Neuronal stem cell (in vitro differentiated cells): ENCODE data around the gene SNX1.

Source experiments
- DNase-seq: peaks from one replicate; pipeline ENCODE4 v3.0.0-alpha.2; 2013; ENCODE audit warnings: low spot score
- H2AFZ ChIP-seq: one replicate; pipeline ENCODE4 v1.6.1; 2013; ENCODE audit warnings: mild to moderate bottlenecking, low read length, inconsistent platforms
- H2AK5ac ChIP-seq: 2 replicates; pipeline ENCODE4 v1.6.1; 2013; ENCODE audit warnings: low read depth, mild to moderate bottlenecking, inconsistent platforms, low read length, moderate library complexity, mixed read lengths
- H2BK120ac ChIP-seq: 2 replicates; pipeline ENCODE4 v1.6.1; 2013; ENCODE audit warnings: low read depth, mild to moderate bottlenecking, inconsistent platforms, low read length, moderate library complexity, mixed read lengths
- H2BK12ac ChIP-seq: one replicate; pipeline ENCODE4 v1.6.1; 2013; ENCODE audit warnings: low read length, inconsistent platforms
- H2BK15ac ChIP-seq: 2 replicates; pipeline ENCODE4 v1.6.1; 2013; ENCODE audit warnings: mild to moderate bottlenecking, low read length, inconsistent platforms, mixed read lengths
- H2BK5ac ChIP-seq: one replicate; pipeline ENCODE4 v1.6.1; 2013; ENCODE audit warnings: inconsistent platforms, mild to moderate bottlenecking, low read length, moderate library complexity
- H3K14ac ChIP-seq: one replicate; pipeline ENCODE4 v1.6.1; 2013; ENCODE audit warnings: low read length, inconsistent platforms
- H3K18ac ChIP-seq: 2 replicates; pipeline ENCODE4 v1.6.1; 2013; ENCODE audit warnings: low read length, inconsistent platforms
- H3K23ac ChIP-seq: 2 replicates; pipeline ENCODE4 v1.6.1; 2013; ENCODE audit warnings: low read depth, mild to moderate bottlenecking, mixed read lengths, low read length, inconsistent platforms; ENCODE audit not compliant: poor library complexity
- H3K27ac ChIP-seq: replicated peaks from 3 replicates; pipeline ENCODE4 v1.5.1; 2013; ENCODE audit warnings: low read length, inconsistent platforms
- H3K27me3 ChIP-seq, 3 experiments: 2 replicates each; pipeline ENCODE4 v1.6.1; 2013; ENCODE audit warnings: low read length in 3 of 3, mild to moderate bottlenecking in 2 of 3, inconsistent platforms in 1 of 3, low read depth in 1 of 3, mixed read lengths in 1 of 3, moderate library complexity in 1 of 3; ENCODE audit not compliant: control insufficient read depth in 3 of 3, insufficient read depth in 3 of 3
- H3K36me3 ChIP-seq, 2 donors: replicated peaks in 1 of 2; 2 replicates each; pipeline ENCODE4 v1.6.1; 2013; ENCODE audit warnings: low read length in 2 of 2; ENCODE audit not compliant: control insufficient read depth in 2 of 2, insufficient read depth in 2 of 2
- H3K4ac ChIP-seq: 2 replicates; pipeline ENCODE4 v1.6.1; 2013; ENCODE audit warnings: inconsistent platforms, mild to moderate bottlenecking, low read length, moderate library complexity
- H3K4me1 ChIP-seq, 2 donors: 1 replicate in 1 of 2; 2 replicates in 1 of 2; pipeline ENCODE4 v1.6.1; 2013; ENCODE audit warnings: low read length in 2 of 2, low read depth in 1 of 2; ENCODE audit not compliant: control insufficient read depth in 2 of 2, insufficient read depth in 1 of 2
- H3K4me2 ChIP-seq: one replicate; pipeline ENCODE4 v1.6.1; 2013; ENCODE audit warnings: mild to moderate bottlenecking, low read length, inconsistent platforms; ENCODE audit not compliant: insufficient read depth, poor library complexity, severe bottlenecking
- H3K4me3 ChIP-seq, 2 donors: 2 replicates each; pipeline ENCODE4 v1.5.1; 2013; ENCODE audit warnings: low read length in 2 of 2, mild to moderate bottlenecking in 2 of 2, inconsistent platforms in 1 of 2, moderate library complexity in 1 of 2
- H3K79me1 ChIP-seq: one replicate; pipeline ENCODE4 v1.6.1; 2013; ENCODE audit warnings: low read depth, mild to moderate bottlenecking, inconsistent platforms, low read length, moderate library complexity
- H3K9ac ChIP-seq: one replicate; pipeline ENCODE4 v1.6.1; 2013; ENCODE audit warnings: mild to moderate bottlenecking, low read depth, low read length, inconsistent platforms; ENCODE audit not compliant: poor library complexity
- H3K9me3 ChIP-seq, 2 donors: replicated peaks in 1 of 2; 2 replicates each; pipeline versions ENCODE3 to v1.6.1; 2013; ENCODE audit warnings: low read length in 2 of 2, mild to moderate bottlenecking in 2 of 2, inconsistent platforms in 1 of 2, low read depth in 1 of 2, mixed read lengths in 1 of 2, moderate library complexity in 1 of 2; ENCODE audit not compliant: control insufficient read depth in 2 of 2, insufficient read depth in 1 of 2
- H4K8ac ChIP-seq: one replicate; pipeline ENCODE4 v1.6.1; 2013; ENCODE audit warnings: low read depth, mild to moderate bottlenecking, inconsistent platforms, low read length, moderate library complexity
- H4K91ac ChIP-seq: one replicate; pipeline ENCODE4 v1.6.1; 2013; ENCODE audit warnings: low read length, low read depth, mild to moderate bottlenecking, inconsistent platforms; ENCODE audit not compliant: poor library complexity
- WGBS, 2 donors: extraction: QIAGEN DNeasy Blood & Tissue Kit; methylation state at CpG; one replicate each; pipeline ENCODE4 v1.1.7; 2013; ENCODE audit warnings: missing lambda C conversion rate in 2 of 2, mixed read lengths in 1 of 2; ENCODE audit not compliant: insufficient read length in 2 of 2, insufficient replicate concordance in 1 of 2; ENCODE audit errors: extremely low coverage in 2 of 2; 5-methylcytosine and 5-hydroxymethylcytosine counted together

Gene SNX1

GRCh38 chr15:64096668-64097384 lies 1.0 kb downstream of the SNX1 start:
- H3K36me3 ChIP-seq: peaks cover 0 to 16% of the 10 kb centered on the region in 2 donors
- no peak overlapping the region for H2BK15ac ChIP-seq
- no peak for DNase-seq
- no peak overlapping the region for H2AK5ac ChIP-seq
- H3K79me1 ChIP-seq: peaks cover 7% of the 10 kb centered on the region
- no peaks in the 10 kb centered on the region for H3K27me3 ChIP-seq
- peak overlapping the region; percentile 83 to 95 for H3K4me3 ChIP-seq
- peak overlapping the region; percentile 87 for H2AFZ ChIP-seq
- no peaks in the 10 kb centered on the region for H3K9me3 ChIP-seq
- no CpG with 5 or more reads among the region's 16 CpGs for WGBS, 2 donors
- no peak overlapping the region for H2BK12ac ChIP-seq
- H4K8ac ChIP-seq: no peak overlapping the region
- no peak overlapping the region for H3K27ac ChIP-seq
- H4K91ac ChIP-seq: no peak overlapping the region
- no peak overlapping the region for H3K9ac ChIP-seq
- H3K18ac ChIP-seq: no peak overlapping the region
- H2BK120ac ChIP-seq: no peak overlapping the region
- H3K4ac ChIP-seq: no peak overlapping the region
- peak overlapping the region; percentile 67 for H3K4me2 ChIP-seq
- no peak overlapping the region for H2BK5ac ChIP-seq
- no peak overlapping the region for H3K23ac ChIP-seq
- H3K4me1 ChIP-seq: peaks cover 10 to 16% of the 10 kb centered on the region in 2 donors
- H3K14ac ChIP-seq: no peak overlapping the region

GRCh38 chr15:64099379-64099778 lies 3.6 kb downstream of the SNX1 start:
- Histone ChIP-seq H4K8ac (no peak overlapping the region), H3K4me1 (peaks cover 6 to 11% of the 10 kb centered on the region in 2 donors), H2BK12ac (no peak overlapping the region), H2BK5ac (no peak overlapping the region), H3K4me3 (no peak overlapping the region), H3K27me3 (no peaks in the 10 kb centered on the region), H2AFZ (no peak overlapping the region), H4K91ac (no peak overlapping the region), H2AK5ac (no peak overlapping the region), H3K36me3 (peaks cover 0 to 24% of the 10 kb centered on the region in 2 donors), H2BK120ac (no peak overlapping the region), H3K9ac (no peak overlapping the region), H3K23ac (no peak overlapping the region), H3K14ac (no peak overlapping the region), H3K9me3 (peaks cover 0 to 2% of the 10 kb centered on the region in 2 donors), H3K79me1 (peaks cover 7% of the 10 kb centered on the region), H3K27ac (no peak overlapping the region), H3K4ac (no peak overlapping the region), H2BK15ac (no peak overlapping the region), H3K18ac (no peak overlapping the region), H3K4me2 (no peak overlapping the region)
- no peak for DNase-seq
- WGBS, 2 donors: no CpG with 5 or more reads among the region's 2 CpGs

- H3K9ac ChIP-seq: no peak overlapping the region
- H3K27ac ChIP-seq: no peak overlapping the region
- no peaks in the 10 kb centered on the region for H3K27me3 ChIP-seq
- H3K18ac ChIP-seq: no peak overlapping the region
- H2AFZ ChIP-seq: no peak overlapping the region
- H3K4ac ChIP-seq: no peak overlapping the region
- no peak overlapping the region for H2AK5ac ChIP-seq
- no CpG with 5 or more reads among the region's 2 CpGs for WGBS, 2 donors
- H3K4me1 ChIP-seq: peaks cover 2 to 5% of the 10 kb centered on the region in 2 donors
- peaks cover 0 to 2% of the 10 kb centered on the region in 2 donors for H3K9me3 ChIP-seq
- peaks cover 0 to 24% of the 10 kb centered on the region in 2 donors for H3K36me3 ChIP-seq
- H3K4me3 ChIP-seq: no peak overlapping the region
- peaks cover 8% of the 10 kb centered on the region for H3K79me1 ChIP-seq
- no peak overlapping the region for H3K23ac ChIP-seq
- no peak overlapping the region for H2BK12ac ChIP-seq
- no peak for DNase-seq
- H2BK15ac ChIP-seq: no peak overlapping the region
- H2BK5ac ChIP-seq: no peak overlapping the region
- no peak overlapping the region for H3K4me2 ChIP-seq
- H4K8ac ChIP-seq: no peak overlapping the region
- no peak overlapping the region for H4K91ac ChIP-seq
- H2BK120ac ChIP-seq: no peak overlapping the region
- no peak overlapping the region for H3K14ac ChIP-seq
These were observed 5.2 kb downstream of the SNX1 start for GRCh38 chr15:64100958-64101357.

- H2AFZ ChIP-seq: no peak overlapping the region
- no peaks in the 10 kb centered on the region for H3K27me3 ChIP-seq
- H3K4me2 ChIP-seq: no peak overlapping the region
- no peak overlapping the region for H3K23ac ChIP-seq
- no peak overlapping the region for H2BK12ac ChIP-seq
- DNase-seq: no peak
- H3K4ac ChIP-seq: no peak overlapping the region
- no peak overlapping the region for H3K4me3 ChIP-seq
- no CpG with 5 or more reads among the region's 2 CpGs for WGBS, 2 donors
- no peaks in the 10 kb centered on the region for H3K4me1 ChIP-seq
- no peak overlapping the region for H4K91ac ChIP-seq
- no peak overlapping the region for H4K8ac ChIP-seq
- H2BK15ac ChIP-seq: no peak overlapping the region
- H3K9me3 ChIP-seq: peaks cover 0 to 2% of the 10 kb centered on the region in 2 donors
- H2BK5ac ChIP-seq: no peak overlapping the region
- no peak overlapping the region for H3K14ac ChIP-seq
- peaks cover 4% of the 10 kb centered on the region for H3K79me1 ChIP-seq
- no peak overlapping the region for H3K18ac ChIP-seq
- H3K36me3 ChIP-seq: peaks cover 0 to 24% of the 10 kb centered on the region in 2 donors
- H3K27ac ChIP-seq: no peak overlapping the region
- no peak overlapping the region for H3K9ac ChIP-seq
- no peak overlapping the region for H2AK5ac ChIP-seq
- no peak overlapping the region for H2BK120ac ChIP-seq
These were observed 6.7 kb downstream of the SNX1 start for GRCh38 chr15:64102497-64102896.
